Measurements from ENCODE around the gene PAEP.

Gene PAEP

GRCh38 chr9:135555203-135555602 is 6.4 kb upstream of the PAEP start:
- no peak for DNase-seq (ENCODE audit: extremely low spot score)
- ChIA-PET POLR2A (no interaction called here), CTCF (no interaction called here)
- TF ChIP-seq BHLHE40 (IDR thresholded peaks at IDR 0.05; ENCODE audit: borderline replicate concordance), result no peak
- TF ChIP-seq ELF4 (IDR thresholded peaks at IDR 0.05), result no peak
- TF ChIP-seq FOXK2 (IDR thresholded peaks at IDR 0.05), result no peak
- TF ChIP-seq L3MBTL2 (conservative IDR thresholded peaks at IDR 0.05), result no peak

GRCh38 chr9:135555910-135556309 is 5.6 kb upstream of the PAEP start:
- DNase-seq (ENCODE audit: extremely low spot score), result no peak
- ChIA-PET POLR2A (no interaction called here), CTCF (no interaction called here)
- no peak for TF ChIP-seq SUZ12 (IDR thresholded peaks at IDR 0.05)
- no peak for TF ChIP-seq HDGF (IDR thresholded peaks at IDR 0.05; ENCODE audit: borderline replicate concordance)
- TF ChIP-seq TARDBP (IDR thresholded peaks at IDR 0.05), result no peak
- TF ChIP-seq ELF4 (IDR thresholded peaks at IDR 0.05), result no peak
- TF ChIP-seq LEF1 (IDR thresholded peaks at IDR 0.05; ENCODE audit: borderline replicate concordance), result no peak
- no peak for TF ChIP-seq SP1 (IDR thresholded peaks at IDR 0.05)
- TF ChIP-seq L3MBTL2 (conservative IDR thresholded peaks at IDR 0.05), result no peak
- no peak for TF ChIP-seq CTBP1 (IDR thresholded peaks at IDR 0.05; ENCODE audit: borderline replicate concordance)
- no peak for TF ChIP-seq FOXM1 (IDR thresholded peaks at IDR 0.05; ENCODE audit: borderline replicate concordance)
- no peak for TF ChIP-seq FOXK2 (IDR thresholded peaks at IDR 0.05)
- no peak for TF ChIP-seq BHLHE40 (IDR thresholded peaks at IDR 0.05; ENCODE audit: borderline replicate concordance)
- TF ChIP-seq NFRKB (IDR thresholded peaks at IDR 0.05), result no peak
- no peak for TF ChIP-seq FOXA1 (IDR thresholded peaks at IDR 0.05)
- TF ChIP-seq ARNT (IDR thresholded peaks at IDR 0.05), result no peak
- no peak for TF ChIP-seq PKNOX1 (IDR thresholded peaks at IDR 0.05)

DNA sequence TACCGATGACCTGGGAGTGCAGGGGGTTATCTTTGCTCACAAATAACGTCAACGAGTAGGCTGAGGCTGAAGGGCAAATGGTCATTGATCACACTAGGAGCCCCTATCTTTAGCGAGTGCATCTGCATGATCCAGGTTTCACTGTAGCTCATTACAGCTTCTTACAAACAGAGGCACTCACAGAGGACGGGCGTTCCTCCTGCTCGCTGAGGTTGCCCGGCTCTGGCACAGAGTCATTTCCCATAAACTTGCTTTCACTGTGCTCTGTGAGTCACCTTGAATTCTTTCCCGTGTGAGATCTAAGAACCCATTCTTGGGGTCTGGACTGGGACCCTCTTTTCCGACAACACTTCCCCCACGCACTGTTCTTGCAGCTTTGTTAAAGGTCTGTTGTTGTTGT is 1.9 kb upstream of the PAEP start:
- DNase-seq (ENCODE audit: extremely low spot score), result no peak
- CTCF ChIA-PET, result no interaction called here
- TF ChIP-seq FOXK2 (IDR thresholded peaks at IDR 0.05), result no peak
- POLR2A ChIA-PET, result no interaction called here

DNA sequence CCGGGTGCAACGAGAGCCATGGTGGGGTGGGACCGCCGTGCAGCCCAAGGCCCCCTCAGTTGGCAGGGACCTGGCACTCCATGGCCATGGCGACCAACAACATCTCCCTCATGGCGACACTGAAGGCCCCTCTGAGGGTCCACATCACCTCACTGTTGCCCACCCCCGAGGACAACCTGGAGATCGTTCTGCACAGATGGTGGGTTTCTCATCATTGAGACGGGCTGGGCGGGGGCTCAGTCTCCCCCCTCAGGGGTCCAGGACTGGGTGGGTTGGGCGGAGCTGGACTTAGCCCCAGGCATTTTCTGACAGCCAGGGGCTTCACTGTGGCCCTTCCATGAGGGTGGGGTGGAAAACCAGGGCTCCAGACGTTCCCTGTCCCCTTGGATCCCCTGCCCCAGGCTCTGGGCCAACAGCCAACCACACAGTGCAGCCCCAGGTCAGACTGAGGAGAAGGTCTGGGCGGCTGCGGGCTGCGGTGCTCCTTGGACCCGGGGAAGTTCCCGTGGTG is 734 bp downstream of the PAEP start:
- no peak for DNase-seq (ENCODE audit: extremely low spot score)

DNA sequence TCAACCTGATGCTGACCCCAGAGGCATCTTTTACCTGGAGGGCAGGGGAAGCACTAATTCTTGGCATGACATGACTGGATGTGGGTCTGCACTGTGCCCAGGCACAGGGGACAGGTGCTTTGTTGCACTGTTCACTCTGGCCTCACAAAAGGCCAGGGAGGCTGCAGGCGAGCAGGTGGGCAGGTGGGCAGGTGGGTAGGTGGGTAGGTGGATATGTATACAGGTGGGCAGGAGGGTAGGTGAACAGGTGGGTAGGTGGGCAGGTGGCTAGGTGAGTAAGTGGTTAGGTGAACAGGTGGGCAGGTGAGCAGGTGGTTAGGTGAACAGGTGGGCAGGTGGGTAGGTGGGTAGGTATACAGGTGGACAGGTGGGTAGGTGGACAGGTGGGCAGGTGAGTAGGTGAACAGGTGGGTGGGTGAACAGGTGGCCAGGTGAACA is 1.5 kb downstream of the PAEP start:
- DNase-seq (ENCODE audit: extremely low spot score), result no peak
- TF ChIP-seq SP1 (IDR thresholded peaks at IDR 0.05) (no peak), NFRKB (IDR thresholded peaks at IDR 0.05) (no peak), FOXM1 (IDR thresholded peaks at IDR 0.05; ENCODE audit: borderline replicate concordance) (no peak), ELF4 (IDR thresholded peaks at IDR 0.05) (no peak), ZNF384 (IDR thresholded peaks at IDR 0.05) (no peak)
- ChIA-PET POLR2A (no interaction called here), CTCF (interaction anchor here (0.6 kb wide), 1 partner anchor 11 kb away, joined by 4 read pairs; no protein-coding TSS in a partner anchor)

More for the DNA sequence above, 734 bp downstream of the PAEP start:
- ChIA-PET POLR2A (no interaction called here), CTCF (interaction anchor here (0.6 kb wide), 1 partner anchor 10 kb away, joined by 4 read pairs; no protein-coding TSS in a partner anchor)
- no peak for TF ChIP-seq ARNT (IDR thresholded peaks at IDR 0.05)
- no peak for TF ChIP-seq HDGF (IDR thresholded peaks at IDR 0.05; ENCODE audit: borderline replicate concordance)
- no peak for TF ChIP-seq TARDBP (IDR thresholded peaks at IDR 0.05)
- TF ChIP-seq FOXK2 (IDR thresholded peaks at IDR 0.05), result no peak
- no peak for TF ChIP-seq FOXA1 (IDR thresholded peaks at IDR 0.05)

DNA sequence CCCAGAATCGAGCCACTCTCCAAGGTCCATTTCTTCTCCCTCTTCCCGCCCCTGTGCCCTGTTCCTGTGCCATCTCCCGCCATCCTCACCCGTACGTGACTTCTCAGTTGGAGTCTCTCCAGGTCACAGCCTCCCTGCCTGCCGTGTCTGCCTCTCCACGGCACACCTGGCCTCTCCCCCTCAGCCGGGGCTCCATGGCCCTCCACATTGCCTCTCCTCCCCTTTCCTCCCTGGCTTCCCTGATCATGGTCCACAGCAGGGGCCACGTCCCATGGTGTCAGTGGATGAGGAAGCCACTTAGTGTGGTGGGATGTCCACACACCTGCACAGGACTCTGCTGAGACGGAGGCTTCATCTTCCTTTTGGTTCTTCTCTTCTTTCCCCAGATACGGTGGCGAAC is 2.3 kb downstream of the PAEP start:
- no peak for DNase-seq (ENCODE audit: extremely low spot score)
- TF ChIP-seq ELF4 (IDR thresholded peaks at IDR 0.05), result no peak
- TF ChIP-seq SUZ12 (IDR thresholded peaks at IDR 0.05), result no peak
- no peak for TF ChIP-seq FOXA1 (IDR thresholded peaks at IDR 0.05)
- TF ChIP-seq SP1 (IDR thresholded peaks at IDR 0.05), result no peak
- TF ChIP-seq L3MBTL2 (conservative IDR thresholded peaks at IDR 0.05), result no peak
- TF ChIP-seq FOXK2 (IDR thresholded peaks at IDR 0.05), result no peak
- TF ChIP-seq ZNF384 (IDR thresholded peaks at IDR 0.05), result no peak
- TF ChIP-seq CTBP1 (IDR thresholded peaks at IDR 0.05; ENCODE audit: borderline replicate concordance), result no peak
- no peak for TF ChIP-seq BHLHE40 (IDR thresholded peaks at IDR 0.05; ENCODE audit: borderline replicate concordance)
- no peak for TF ChIP-seq NFRKB (IDR thresholded peaks at IDR 0.05)
- no peak for TF ChIP-seq HDGF (IDR thresholded peaks at IDR 0.05; ENCODE audit: borderline replicate concordance)
- TF ChIP-seq FOXM1 (IDR thresholded peaks at IDR 0.05; ENCODE audit: borderline replicate concordance), result no peak
- no peak for TF ChIP-seq ARNT (IDR thresholded peaks at IDR 0.05)
- no peak for TF ChIP-seq PKNOX1 (IDR thresholded peaks at IDR 0.05)
- TF ChIP-seq LEF1 (IDR thresholded peaks at IDR 0.05; ENCODE audit: borderline replicate concordance), result no peak
- TF ChIP-seq TARDBP (IDR thresholded peaks at IDR 0.05), result no peak
- ChIA-PET CTCF (no interaction called here), POLR2A (no interaction called here)

DNA sequence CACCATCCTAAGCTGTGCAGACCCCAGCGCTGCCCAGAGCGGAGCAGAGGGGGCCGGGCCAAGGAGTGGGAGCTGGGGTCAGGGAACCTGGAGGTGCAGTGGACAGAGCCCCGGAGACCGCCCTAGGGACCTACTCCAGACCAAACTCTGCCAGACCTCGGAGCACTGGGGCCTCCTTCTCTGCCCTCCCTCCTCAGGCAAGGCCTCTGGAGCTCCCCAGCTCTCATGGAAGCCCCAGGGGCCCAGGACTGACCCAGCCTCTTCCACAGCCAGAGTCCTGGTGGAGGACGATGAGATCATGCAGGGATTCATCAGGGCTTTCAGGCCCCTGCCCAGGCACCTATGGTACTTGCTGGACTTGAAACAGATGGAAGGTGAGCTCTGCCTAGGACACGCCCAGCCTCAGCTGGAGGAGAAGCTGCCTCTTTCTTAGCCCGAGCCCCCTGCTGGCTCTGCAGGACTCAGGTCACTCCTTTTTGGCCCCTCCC is 3.6 kb downstream of the PAEP start:
- DNase-seq (ENCODE audit: extremely low spot score), result no peak
- TF ChIP-seq HDGF (IDR thresholded peaks at IDR 0.05; ENCODE audit: borderline replicate concordance), result no peak
- no peak for TF ChIP-seq BHLHE40 (IDR thresholded peaks at IDR 0.05; ENCODE audit: borderline replicate concordance)
- POLR2A ChIA-PET, result no interaction called here
- CTCF ChIA-PET, result no interaction called here

- DNase-seq (ENCODE audit: extremely low spot score), result no peak
- TF ChIP-seq LEF1 (IDR thresholded peaks at IDR 0.05; ENCODE audit: borderline replicate concordance) (no peak), FOXK2 (IDR thresholded peaks at IDR 0.05) (no peak), FOXA1 (IDR thresholded peaks at IDR 0.05) (no peak), SP1 (IDR thresholded peaks at IDR 0.05) (no peak), PKNOX1 (IDR thresholded peaks at IDR 0.05) (no peak), L3MBTL2 (conservative IDR thresholded peaks at IDR 0.05) (no peak), BHLHE40 (IDR thresholded peaks at IDR 0.05; ENCODE audit: borderline replicate concordance) (no peak), CTBP1 (IDR thresholded peaks at IDR 0.05; ENCODE audit: borderline replicate concordance) (no peak)
- ChIA-PET POLR2A (no interaction called here), CTCF (interaction anchor here (0.6 kb wide), 1 partner anchor 9 kb away, joined by 4 read pairs; no protein-coding TSS in a partner anchor)
Observed at GRCh38 chr9:135565636-135566035, 4.1 kb downstream of the PAEP start.

All from HEK293T (cell line).